Lower leg skin (tissue), 3 donors: ENCODE results near the gene ZNF699.

ENCODE experiments used
- CTCF ChIP-seq, 3 donors: fragments of 450-650 bp; IDR thresholded peaks; one replicate each; pipeline ENCODE4 v1.5.1; 2016; ENCODE audit warnings: antibody characterized with exemption in 3 of 3, mild to moderate bottlenecking in 3 of 3, moderate library complexity in 2 of 3
- POLR2A ChIP-seq, 2 donors: fragments of 450-650 bp; IDR thresholded peaks; one replicate each; pipeline ENCODE4 v1.6.1; 2016 to 2017; ENCODE audit warnings: antibody characterized with exemption in 2 of 2, mild to moderate bottlenecking in 1 of 2, moderate library complexity in 1 of 2

GRCh38 chr19:9313756-9314155 lies 4.1 kb upstream of the ZNF699 start:
- no peak for TF ChIP-seq POLR2A (IDR thresholded peaks at IDR 0.05)
- no peak for TF ChIP-seq CTCF (IDR thresholded peaks at IDR 0.05)
